Endothelial cell of hepatic sinusoid (primary cell): Measurements from ENCODE around the gene RNU6-9.
"Not testable (repeated sequence)": the region's sequence is repeated elsewhere in the genome, so short reads cannot be mapped to it uniquely, and the experiment has no call there.

ENCODE experiments used
- in situ Hi-C: cut with HindIII; loops from 2 replicates; pipeline ENCODE4 v1.10.0; 2017; ENCODE audit warnings: low sequenced_read_pairs

The RNU6-9 gene

GRCh38 chr19:892894-893689 lies at the start of gene RNU6-9, which contains the start of gene MED16:
RNU6-9 (plus strand) TSS chr19:893484.
MED16 (minus strand) TSS chr19:893187; CDS start chr19:891131, 2,056 bp downstream.
- in situ Hi-C loops = no loop called here

GRCh38 chr19:843836-844545 lies 49.3 kb upstream of the RNU6-9 start:
- in situ Hi-C loops = no loop called here

GRCh38 chr19:844546-844971 lies 48.7 kb upstream of the RNU6-9 start:
- in situ Hi-C loops = no loop called here

GRCh38 chr19:845707-846521 lies 47.4 kb upstream of the RNU6-9 start:
- in situ Hi-C loops = no loop called here

GRCh38 chr19:848386-848921 lies 44.8 kb upstream of the RNU6-9 start:
- in situ Hi-C loops = no loop called here

- in situ Hi-C loops = not testable (repeated sequence)
These were observed 44.1 kb upstream of the RNU6-9 start for GRCh38 chr19:849195-849594.

GRCh38 chr19:850221-850978 lies 42.9 kb upstream of the RNU6-9 start:
- in situ Hi-C loops = no loop called here

GRCh38 chr19:850979-851335 lies 42.3 kb upstream of the RNU6-9 start:
- in situ Hi-C loops = no loop called here

- in situ Hi-C loops = no loop called here
These were observed 40.9 kb upstream of the RNU6-9 start, which contains the start of gene ELANE for GRCh38 chr19:852136-853013. ELANE (plus strand) TSS chr19:852303; CDS start chr19:852329, 26 bp downstream.

- in situ Hi-C loops = no loop called here
These were observed 40.2 kb upstream of the RNU6-9 start for GRCh38 chr19:853014-853585.

GRCh38 chr19:853614-854220 lies 39.6 kb upstream of the RNU6-9 start:
- in situ Hi-C loops = not testable (repeated sequence)

- in situ Hi-C loops = no loop called here
These were observed 38.7 kb upstream of the RNU6-9 start for GRCh38 chr19:854549-854948.

GRCh38 chr19:855142-855541 lies 38.1 kb upstream of the RNU6-9 start:
- in situ Hi-C loops = no loop called here

- in situ Hi-C loops = no loop called here
These were observed 37.6 kb upstream of the RNU6-9 start for GRCh38 chr19:855566-856120.

GRCh38 chr19:858284-858683 lies 35.0 kb upstream of the RNU6-9 start:
- in situ Hi-C loops = no loop called here

- in situ Hi-C loops = no loop called here
These were observed 34.1 kb upstream of the RNU6-9 start, which contains the start of gene CFD for GRCh38 chr19:858868-859843. CFD (plus strand) TSS chr19:859664; CDS start chr19:859690, 26 bp downstream.
